Heart left ventricle (tissue), 16 donors: Measurements from ENCODE around the gene ADORA3. TPM values are rescaled to one million over a fixed set of nuclear protein-coding genes. Genes with fewer than 3 reads are reported as not detected.
A peak's percentile ranks its signal among the peaks of the same experiment; 100 is the strongest.

Experiments
- ATAC-seq, 4 donors: fragments of 200-7000 bp; cut with Tn5 transposase; one replicate each; pipeline ENCODE4 v1.9.1; 2020 to 2022; ENCODE audit warnings: moderate library complexity in 4 of 4, mild to moderate bottlenecking in 3 of 4, moderate number of reproducible peaks in 1 of 4
- DNase-seq, 5 donors: peaks; one replicate each; pipeline ENCODE4 v3.0.0-alpha.2; 2020
- H3K27ac ChIP-seq, 12 donors: fragments of 200-600 bp; sonication (generic) in 4 of 12; one replicate each; pipeline versions ENCODE4 v1.5.0 to v1.8.0; 2016 to 2022; ENCODE audit warnings: mild to moderate bottlenecking in 2 of 12
- H3K27me3 ChIP-seq, 9 donors: fragments of 200-600 bp; sonication (generic) in 2 of 9; one replicate each; pipeline versions ENCODE4 v1.5.1 to v1.8.0; 2016 to 2022; ENCODE audit warnings: mild to moderate bottlenecking in 3 of 9
- H3K36me3 ChIP-seq, 9 donors: fragments of 200-600 bp; sonication (generic) in 2 of 9; one replicate each; pipeline versions ENCODE4 v1.5.0 to v1.8.0; 2018 to 2022; ENCODE audit warnings: mild to moderate bottlenecking in 2 of 9
- H3K4me1 ChIP-seq, 12 donors: fragments of 200-600 bp; sonication (generic) in 4 of 12; one replicate each; pipeline versions ENCODE4 v1.5.0 to v1.8.0; 2016 to 2022; ENCODE audit warnings: mild to moderate bottlenecking in 3 of 12
- H3K4me3 ChIP-seq, 12 donors: fragments of 200-600 bp; sonication (generic) in 4 of 12; one replicate each; pipeline versions ENCODE4 v1.5.0 to v1.8.0; 2017 to 2022; ENCODE audit warnings: mild to moderate bottlenecking in 9 of 12, moderate library complexity in 4 of 12
- H3K9me3 ChIP-seq, 12 donors: fragments of 200-600 bp; sonication (generic) in 4 of 12; one replicate each; pipeline versions ENCODE4 v1.5.0 to v1.8.0; 2016 to 2022; ENCODE audit warnings: mild to moderate bottlenecking in 1 of 12
- POLR2A ChIP-seq, 2 donors: fragments of 450-650 bp; IDR thresholded peaks; one replicate each; pipeline ENCODE4 v1.6.1; 2017; ENCODE audit warnings: antibody characterized with exemption in 2 of 2, mild to moderate bottlenecking in 2 of 2, moderate library complexity in 2 of 2
- WGBS, 4 donors: extraction: QIAGEN DNeasy Blood & Tissue Kit in 2 of 4; methylation state at CpG; one replicate each; pipeline versions ENCODE4 v1.1.5 to v1.1.7; 2013 to 2018; 5-methylcytosine and 5-hydroxymethylcytosine counted together
- intact Hi-C, 10 donors: fragments of 100-400 bp; cut with DNase I; formaldehyde crosslinking; loops; one replicate each; pipeline versions ENCODE4 v1.11.1 to v1.14.2; 2022
- polyA plus RNA-seq, 2 donors: library from polyadenylated mRNA; stranded (reverse); fragments of 200-250 nt; gene quantifications; one replicate each; pipeline ENCODE4 v1.2.3, GENCODE V29; 2013
- total RNA-seq, 9 donors: library from RNA; depleted of rRNA in 2 of 9; stranded (reverse); fragments of >200 nt in 2 of 9; fragmentation: NEBNext Ultra II Directional in 3 of 9; extraction: Animal tissue kit (Norgen Biotek cat#: 25700) in 3 of 9; gene quantifications; one replicate each; pipeline versions ENCODE4 v1.1.0 to v1.2.4, GENCODE V29; 2016 to 2023
- TF ChIP-seq, protein P1 (sequence below), 12 donors: fragments of 200-600 bp; sonication (generic) in 4 of 12; IDR thresholded peaks; one replicate each; pipeline versions ENCODE4 v1.5.0 to v1.8.0; 2018 to 2022; ENCODE audit warnings: antibody characterized with exemption in 12 of 12, mild to moderate bottlenecking in 5 of 12
- donor health status: ischemic (EF 13 %, LVEDD 7.1; RV severe dilation, severe dysfunction).
- donor health status: healthy with polysubstance abuse.
- donor health status: DM: no; HTN: yes; CAD: no.
- donor health status: DM: no; HTN: no; CAD: no.
- donor health status: ischemic (EF 25% LVEDD 6.9; RV normal size, moderate dysfunction).
- donor health status: ischemic (EF 25% LVEDD 5.7; RV mildly dilated, moderate dysfunction).
- donor health status: healthy.
- donor health status: DM: yes; HTN: yes; CAD: no.
- donor health status: ischemic (EF 35%, LVEDD 5.7; RV mildly dilated, moderate dysfunction).
- donor health status: nonischemic (EF 11% LVEDD 7.7; RV severe dilation, severe dysfunction).
- donor health status: DM: yes; HTN: yes; CAD: no.
- donor health status: PGD.
- donor health status: ischemic (EF 29% LVEDD 5.4; RV normal size, mild dysfunction).
- donor health status: nonischemic (EF 23%, LVEDD 6.1; RV moderate dilation, normal function).

The ADORA3 gene
- total and polyA plus RNA-seq, 11 donors = 0.12 to 6.2 (median 1.5) TPM

DNA sequence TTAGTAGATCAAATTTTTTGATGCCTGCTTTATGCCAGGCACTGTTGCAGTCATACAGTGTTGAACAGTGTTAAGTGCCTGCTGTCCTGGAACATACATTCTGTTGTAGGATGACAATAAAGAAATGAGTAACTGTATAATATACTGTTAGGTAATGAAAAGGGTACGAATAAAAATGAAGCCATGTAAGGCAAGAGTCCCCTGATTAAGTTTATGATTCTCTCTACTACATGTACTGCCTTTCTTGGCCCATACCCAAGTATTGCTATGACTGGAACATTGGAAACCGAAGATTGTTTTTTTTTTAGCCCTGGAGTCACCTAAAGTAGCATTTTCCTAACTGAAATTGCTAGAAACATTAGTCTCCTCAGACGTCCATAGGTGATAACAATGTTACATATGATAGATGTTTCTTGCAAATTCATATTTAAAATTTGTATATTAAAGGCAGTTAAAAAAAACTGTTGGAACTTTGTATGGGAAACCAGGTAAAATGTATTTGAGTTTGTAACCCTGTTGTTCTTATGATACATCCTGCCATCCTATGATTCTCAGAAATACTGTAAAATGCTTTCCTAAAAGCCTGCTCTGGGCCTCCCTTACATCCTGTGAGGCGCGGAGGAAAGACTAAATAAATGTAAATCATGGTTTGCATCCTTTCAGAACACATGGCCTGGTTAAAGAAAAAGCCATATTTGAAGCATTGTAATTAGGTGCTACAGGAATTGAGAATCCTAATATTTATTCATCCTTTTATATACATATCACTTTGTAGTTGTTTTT is 48.4 kb downstream of the ADORA3 start:
- Histone ChIP-seq H3K4me1 (peaks cover 5 to 67% (median 49%) of the 10 kb centered on the region in 12 donors), H3K27me3 (no peaks in the 10 kb centered on the region), H3K4me3 (no peak overlapping the region), H3K36me3 (peaks cover 7 to 93% (median 84%) of the 10 kb centered on the region in 9 donors), H3K9me3 (no peaks in the 10 kb centered on the region), H3K27ac (no peak overlapping the region)
- intact Hi-C loops = no loop called here
- WGBS, 4 donors = 64 to 69% (median 66%) methylated on average over 5 of the region's 5 CpGs
- TF ChIP-seq, protein P1, sequence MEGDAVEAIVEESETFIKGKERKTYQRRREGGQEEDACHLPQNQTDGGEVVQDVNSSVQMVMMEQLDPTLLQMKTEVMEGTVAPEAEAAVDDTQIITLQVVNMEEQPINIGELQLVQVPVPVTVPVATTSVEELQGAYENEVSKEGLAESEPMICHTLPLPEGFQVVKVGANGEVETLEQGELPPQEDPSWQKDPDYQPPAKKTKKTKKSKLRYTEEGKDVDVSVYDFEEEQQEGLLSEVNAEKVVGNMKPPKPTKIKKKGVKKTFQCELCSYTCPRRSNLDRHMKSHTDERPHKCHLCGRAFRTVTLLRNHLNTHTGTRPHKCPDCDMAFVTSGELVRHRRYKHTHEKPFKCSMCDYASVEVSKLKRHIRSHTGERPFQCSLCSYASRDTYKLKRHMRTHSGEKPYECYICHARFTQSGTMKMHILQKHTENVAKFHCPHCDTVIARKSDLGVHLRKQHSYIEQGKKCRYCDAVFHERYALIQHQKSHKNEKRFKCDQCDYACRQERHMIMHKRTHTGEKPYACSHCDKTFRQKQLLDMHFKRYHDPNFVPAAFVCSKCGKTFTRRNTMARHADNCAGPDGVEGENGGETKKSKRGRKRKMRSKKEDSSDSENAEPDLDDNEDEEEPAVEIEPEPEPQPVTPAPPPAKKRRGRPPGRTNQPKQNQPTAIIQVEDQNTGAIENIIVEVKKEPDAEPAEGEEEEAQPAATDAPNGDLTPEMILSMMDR (IDR thresholded peaks at IDR 0.05) = no peak
- TF ChIP-seq POLR2A (IDR thresholded peaks at IDR 0.05) = no peak
- ATAC-seq (peak in 1 of 4 donors; percentile 4), DNase-seq (no peak)

DNA sequence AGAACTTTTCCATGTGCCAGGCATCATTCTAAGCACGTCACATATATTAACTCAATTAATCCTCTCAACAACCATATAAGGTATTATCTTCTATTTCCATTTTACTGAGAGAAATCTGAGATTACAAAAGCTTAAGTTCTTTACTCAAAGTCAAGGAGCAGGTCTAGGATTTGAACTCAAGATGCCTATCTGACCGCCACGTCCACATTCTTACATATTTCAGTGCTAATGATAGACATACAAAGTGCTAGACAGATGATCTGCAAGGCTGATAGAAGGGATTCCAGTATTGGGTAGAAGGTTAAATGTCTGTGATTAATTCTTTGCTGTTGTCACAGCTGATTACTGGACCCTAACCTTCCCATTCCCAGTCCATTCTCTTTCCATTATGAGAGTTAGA is 49.7 kb downstream of the ADORA3 start:
- WGBS, 4 donors = 57 to 84% (median 68%) methylated on average over 3 of the region's 3 CpGs
- peaks cover 7 to 80% (median 71%) of the 10 kb centered on the region in 9 donors for H3K36me3 ChIP-seq
- ATAC-seq = no peak

DNA sequence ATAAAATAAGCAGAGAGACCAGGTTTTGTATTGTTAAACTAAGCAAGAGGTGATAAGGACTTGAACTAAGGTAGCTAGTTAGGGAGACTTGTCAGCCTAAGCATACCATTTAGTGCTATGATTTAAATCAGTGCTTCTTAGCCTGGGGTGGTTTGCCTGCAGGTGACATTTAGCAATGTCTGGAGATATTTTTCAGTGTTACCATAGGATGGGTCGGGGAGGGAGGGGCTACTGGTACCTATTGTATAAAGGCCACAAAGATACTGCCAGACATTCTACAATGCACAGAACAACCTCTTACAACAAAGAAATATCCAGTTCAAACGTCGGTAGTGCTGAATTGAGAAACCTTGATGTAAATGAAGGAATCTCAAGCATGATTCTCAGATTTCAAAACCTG is 50.9 kb downstream of the ADORA3 start:
- Histone ChIP-seq H3K27ac (no peak overlapping the region), H3K4me3 (peak overlapping the region in 1 of 12 donors; percentile 7), H3K4me1 (peaks cover 5 to 74% (median 56%) of the 10 kb centered on the region in 12 donors), H3K9me3 (no peaks in the 10 kb centered on the region), H3K36me3 (peaks cover 7 to 68% (median 59%) of the 10 kb centered on the region in 9 donors), H3K27me3 (no peaks in the 10 kb centered on the region)
- no peak for ATAC-seq
- intact Hi-C loops = no loop called here
- DNase-seq = no peak
- TF ChIP-seq, protein P1 (IDR thresholded peaks at IDR 0.05) = no peak
- TF ChIP-seq POLR2A (IDR thresholded peaks at IDR 0.05) = no peak
- WGBS, 4 donors = 66 to 73% (median 73%) methylated on average over 3 of the region's 3 CpGs

More for the DNA sequence above, 49.7 kb downstream of the ADORA3 start:
- Histone ChIP-seq H3K27me3 (no peaks in the 10 kb centered on the region), H3K9me3 (no peaks in the 10 kb centered on the region), H3K4me3 (no peak overlapping the region), H3K4me1 (peaks cover 5 to 68% (median 52%) of the 10 kb centered on the region in 12 donors), H3K27ac (no peak overlapping the region)
- TF ChIP-seq POLR2A (IDR thresholded peaks at IDR 0.05) = no peak
- TF ChIP-seq, protein P1 (IDR thresholded peaks at IDR 0.05) = no peak
- no peak for DNase-seq
- intact Hi-C loops = no loop called here

DNA sequence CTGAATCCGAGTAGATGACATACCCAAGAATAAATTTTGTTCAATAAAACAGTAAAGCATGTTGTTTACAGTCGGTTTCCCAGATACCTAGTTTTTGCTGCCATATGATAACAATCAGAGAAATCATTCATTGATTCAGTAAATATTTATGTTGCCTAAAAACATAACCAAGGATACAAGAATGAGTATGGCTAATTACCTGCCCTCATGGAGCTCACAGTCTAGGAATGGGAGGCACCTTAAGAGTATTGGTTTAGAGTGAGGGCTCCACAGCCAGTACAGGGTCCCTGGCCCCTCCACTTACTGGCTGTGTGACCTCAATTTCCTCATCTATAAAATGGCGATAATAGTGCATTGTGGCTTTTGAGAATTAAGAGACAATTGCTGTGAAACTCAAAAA is 53.2 kb downstream of the ADORA3 start:
- TF ChIP-seq, protein P1 (IDR thresholded peaks at IDR 0.05) = no peak
- TF ChIP-seq POLR2A (IDR thresholded peaks at IDR 0.05) = no peak
- no peaks in the 10 kb centered on the region for H3K9me3 ChIP-seq
- ATAC-seq (no peak), DNase-seq (no peak)
- H3K27me3 ChIP-seq = no peaks in the 10 kb centered on the region
- peaks cover 2 to 63% (median 54%) of the 10 kb centered on the region in 9 donors for H3K36me3 ChIP-seq
- intact Hi-C loops = no loop called here
- H3K4me1 ChIP-seq = peaks cover 5 to 74% (median 53%) of the 10 kb centered on the region in 12 donors
- H3K27ac ChIP-seq = peak overlapping the region in 10 of 12 donors; percentile 76 to 96 (median 91)
- H3K4me3 ChIP-seq = peak overlapping the region; percentile 58 to 96 (median 85)
- WGBS, 4 donors = 43 to 47% (median 46%) methylated on average over 3 of the region's 3 CpGs
